Parathyroid adenoma (tissue), 2 donors: Measurements from ENCODE around the gene NOL9.

ENCODE experiments used
- H2AFZ ChIP-seq: fragments of 300-600 bp; sonication (generic); one replicate; pipeline ENCODE4 v1.7.0; 2017; ENCODE audit warnings: antibody characterized with exemption, mild to moderate bottlenecking
- H3K27ac ChIP-seq: fragments of 300-600 bp; sonication (generic); one replicate; pipeline ENCODE4 v1.7.0; 2017
- H3K27me3 ChIP-seq: fragments of 300-600 bp; sonication (generic); one replicate; pipeline ENCODE4 v1.7.0; 2017; ENCODE audit warnings: low read length; ENCODE audit not compliant: control insufficient read depth, insufficient read depth
- H3K36me3 ChIP-seq: fragments of 300-600 bp; sonication (generic); one replicate; pipeline ENCODE4 v1.7.0; 2017; ENCODE audit warnings: low read length; ENCODE audit not compliant: control insufficient read depth, insufficient read depth
- H3K4me1 ChIP-seq: fragments of 300-600 bp; sonication (generic); one replicate; pipeline ENCODE4 v1.7.0; 2017; ENCODE audit warnings: control low read depth
- H3K4me2 ChIP-seq: fragments of 300-600 bp; sonication (generic); one replicate; pipeline ENCODE4 v1.7.0; 2017; ENCODE audit warnings: low read length
- H3K4me3 ChIP-seq: fragments of 300-600 bp; sonication (generic); one replicate; pipeline ENCODE4 v1.7.0; 2017; ENCODE audit warnings: low read depth, low read length
- H3K79me2 ChIP-seq: fragments of 300-600 bp; sonication (generic); one replicate; pipeline ENCODE4 v1.7.0; 2017; ENCODE audit warnings: control low read depth
- H3K9ac ChIP-seq: fragments of 300-600 bp; sonication (generic); one replicate; pipeline ENCODE4 v1.7.0; 2017; ENCODE audit warnings: mild to moderate bottlenecking
- H3K9me3 ChIP-seq: fragments of 300-600 bp; sonication (generic); one replicate; pipeline ENCODE4 v1.7.0; 2017; ENCODE audit warnings: low read length; ENCODE audit not compliant: control insufficient read depth
- TF ChIP-seq, protein P1 (sequence below): fragments of 300-600 bp; sonication (generic); IDR thresholded peaks from one replicate; pipeline ENCODE4 v1.7.0; 2017; ENCODE audit warnings: antibody characterized with exemption, mild to moderate bottlenecking
- donor health status: primary hyperparathyroidism.

NOL9 gene

DNA sequence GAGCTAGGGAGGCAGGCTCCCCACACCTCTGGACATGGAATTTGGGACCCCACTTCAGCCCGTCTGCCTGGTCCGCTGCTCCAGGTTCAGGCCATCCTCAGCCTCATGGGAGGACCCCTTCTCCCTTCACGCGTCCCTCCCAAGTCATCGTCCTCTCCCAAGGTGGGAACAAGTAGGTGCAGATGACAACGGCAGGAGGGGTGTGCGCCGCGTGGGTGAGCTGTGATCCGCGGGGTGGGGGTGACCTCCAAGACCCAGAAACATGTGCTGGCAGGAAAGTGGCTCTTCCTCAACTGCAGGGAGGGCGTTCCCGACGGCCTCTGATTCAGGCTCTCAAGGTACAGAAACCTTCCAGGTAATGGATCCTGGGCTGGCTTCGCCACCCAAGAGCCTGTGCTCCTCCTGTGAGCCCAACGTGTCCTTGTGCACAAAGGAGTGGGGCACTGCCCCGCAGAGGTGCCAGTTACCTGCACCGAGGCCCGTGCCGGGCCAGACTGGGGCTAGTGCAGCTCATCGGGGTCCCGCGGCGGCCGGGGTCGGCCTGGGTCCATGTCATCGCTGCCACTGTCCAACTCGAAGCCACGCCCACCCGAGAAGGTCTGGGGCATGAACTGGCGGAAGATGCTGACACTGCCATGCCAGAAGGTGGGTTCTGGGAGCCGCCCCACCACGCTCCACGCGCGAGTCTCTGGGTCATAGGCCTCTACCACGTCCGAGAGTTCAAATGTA, 38.7 kb upstream of the NOL9 start:
- no peaks in the 10 kb centered on the region for H3K4me1 ChIP-seq
- TF ChIP-seq, protein P1, sequence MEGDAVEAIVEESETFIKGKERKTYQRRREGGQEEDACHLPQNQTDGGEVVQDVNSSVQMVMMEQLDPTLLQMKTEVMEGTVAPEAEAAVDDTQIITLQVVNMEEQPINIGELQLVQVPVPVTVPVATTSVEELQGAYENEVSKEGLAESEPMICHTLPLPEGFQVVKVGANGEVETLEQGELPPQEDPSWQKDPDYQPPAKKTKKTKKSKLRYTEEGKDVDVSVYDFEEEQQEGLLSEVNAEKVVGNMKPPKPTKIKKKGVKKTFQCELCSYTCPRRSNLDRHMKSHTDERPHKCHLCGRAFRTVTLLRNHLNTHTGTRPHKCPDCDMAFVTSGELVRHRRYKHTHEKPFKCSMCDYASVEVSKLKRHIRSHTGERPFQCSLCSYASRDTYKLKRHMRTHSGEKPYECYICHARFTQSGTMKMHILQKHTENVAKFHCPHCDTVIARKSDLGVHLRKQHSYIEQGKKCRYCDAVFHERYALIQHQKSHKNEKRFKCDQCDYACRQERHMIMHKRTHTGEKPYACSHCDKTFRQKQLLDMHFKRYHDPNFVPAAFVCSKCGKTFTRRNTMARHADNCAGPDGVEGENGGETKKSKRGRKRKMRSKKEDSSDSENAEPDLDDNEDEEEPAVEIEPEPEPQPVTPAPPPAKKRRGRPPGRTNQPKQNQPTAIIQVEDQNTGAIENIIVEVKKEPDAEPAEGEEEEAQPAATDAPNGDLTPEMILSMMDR = no peak
- H3K4me3 ChIP-seq = no peak overlapping the region
- no peak overlapping the region for H2AFZ ChIP-seq
- no peak overlapping the region for H3K4me2 ChIP-seq
- H3K79me2 ChIP-seq = peaks cover 7% of the 10 kb centered on the region
- H3K36me3 ChIP-seq = no peaks in the 10 kb centered on the region
- H3K9ac ChIP-seq = no peak overlapping the region
- H3K27ac ChIP-seq = no peak overlapping the region
- no peaks in the 10 kb centered on the region for H3K27me3 ChIP-seq
- H3K9me3 ChIP-seq = no peaks in the 10 kb centered on the region

DNA sequence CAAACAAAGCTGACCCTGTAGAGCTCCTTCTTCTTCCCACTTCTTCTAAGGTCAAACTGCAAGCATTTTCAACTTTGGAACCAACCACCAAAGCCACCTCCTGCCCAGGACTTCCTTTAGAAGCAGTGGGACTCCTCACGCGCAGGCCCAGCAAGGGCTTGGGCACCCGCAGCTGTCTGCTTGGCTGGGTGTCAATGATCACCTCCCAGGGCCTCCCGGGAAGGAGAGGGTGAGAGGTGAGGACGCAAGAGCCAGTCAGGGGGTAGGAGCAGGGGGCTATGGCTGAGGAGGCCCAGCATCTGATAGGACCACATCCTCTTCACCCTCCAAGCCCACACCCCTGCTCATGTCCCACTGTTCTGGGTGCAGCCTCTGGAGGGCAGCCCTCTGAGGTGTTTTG, 38.1 kb upstream of the NOL9 start:
- Histone ChIP-seq H3K4me1 (no peaks in the 10 kb centered on the region), H3K27ac (no peak overlapping the region), H3K9ac (no peak overlapping the region), H3K4me2 (no peak overlapping the region), H3K36me3 (no peaks in the 10 kb centered on the region), H2AFZ (no peak overlapping the region), H3K79me2 (peaks cover 4% of the 10 kb centered on the region), H3K9me3 (no peaks in the 10 kb centered on the region), H3K4me3 (no peak overlapping the region), H3K27me3 (no peaks in the 10 kb centered on the region)
- TF ChIP-seq, protein P1 = no peak

DNA sequence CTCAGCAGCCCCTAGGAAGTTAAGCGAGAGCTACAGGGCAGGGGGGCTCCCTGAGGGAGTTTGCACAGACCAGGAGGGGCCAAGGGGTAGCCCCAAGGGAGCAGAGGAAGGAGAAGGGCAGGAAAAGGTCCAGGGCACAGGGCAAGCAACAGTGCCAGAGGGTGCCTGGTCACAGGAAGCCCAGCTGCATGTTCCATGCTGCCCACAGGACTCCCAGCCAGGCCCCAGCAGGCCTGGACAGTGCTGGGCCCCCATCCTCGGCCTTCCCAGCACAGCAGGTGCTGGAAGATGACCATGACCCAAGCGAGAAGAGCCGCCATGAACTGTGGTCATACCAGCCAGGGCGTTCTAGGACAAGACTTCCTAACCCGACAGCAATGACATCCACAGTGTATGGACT, 37.3 kb upstream of the NOL9 start:
- Histone ChIP-seq H2AFZ (no peak overlapping the region), H3K4me2 (no peak overlapping the region), H3K4me1 (no peaks in the 10 kb centered on the region), H3K4me3 (no peak overlapping the region), H3K36me3 (no peaks in the 10 kb centered on the region), H3K27ac (no peak overlapping the region), H3K9me3 (no peaks in the 10 kb centered on the region), H3K9ac (no peak overlapping the region), H3K79me2 (peaks cover 2% of the 10 kb centered on the region), H3K27me3 (no peaks in the 10 kb centered on the region)
- TF ChIP-seq, protein P1 = no peak

DNA sequence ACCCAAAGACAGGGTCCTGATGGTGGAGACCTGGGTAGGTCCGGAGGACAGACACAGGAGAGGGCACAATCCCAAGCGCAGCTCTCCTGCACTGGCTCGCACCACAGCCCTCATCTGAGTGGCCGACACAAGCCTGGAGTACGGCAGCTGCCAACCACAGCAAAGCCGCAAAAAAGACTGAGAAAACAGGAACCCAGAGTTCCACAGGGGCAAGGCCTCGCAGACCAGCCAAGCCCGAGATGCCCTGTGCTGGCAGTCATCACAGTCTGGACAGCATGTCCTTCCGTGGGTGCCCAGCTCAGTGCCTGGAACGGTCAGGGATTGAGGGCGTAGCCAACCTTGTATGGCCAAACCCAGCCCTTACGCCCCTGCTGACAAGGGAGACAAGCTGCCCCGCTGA, 36.9 kb upstream of the NOL9 start:
- H3K4me2 ChIP-seq = no peak overlapping the region
- no peaks in the 10 kb centered on the region for H3K27me3 ChIP-seq
- no peaks in the 10 kb centered on the region for H3K36me3 ChIP-seq
- no peak overlapping the region for H2AFZ ChIP-seq
- no peak overlapping the region for H3K27ac ChIP-seq
- H3K9me3 ChIP-seq = no peaks in the 10 kb centered on the region
- peaks cover 2% of the 10 kb centered on the region for H3K79me2 ChIP-seq
- H3K9ac ChIP-seq = no peak overlapping the region
- no peaks in the 10 kb centered on the region for H3K4me1 ChIP-seq
- H3K4me3 ChIP-seq = no peak overlapping the region
- TF ChIP-seq, protein P1 = no peak

DNA sequence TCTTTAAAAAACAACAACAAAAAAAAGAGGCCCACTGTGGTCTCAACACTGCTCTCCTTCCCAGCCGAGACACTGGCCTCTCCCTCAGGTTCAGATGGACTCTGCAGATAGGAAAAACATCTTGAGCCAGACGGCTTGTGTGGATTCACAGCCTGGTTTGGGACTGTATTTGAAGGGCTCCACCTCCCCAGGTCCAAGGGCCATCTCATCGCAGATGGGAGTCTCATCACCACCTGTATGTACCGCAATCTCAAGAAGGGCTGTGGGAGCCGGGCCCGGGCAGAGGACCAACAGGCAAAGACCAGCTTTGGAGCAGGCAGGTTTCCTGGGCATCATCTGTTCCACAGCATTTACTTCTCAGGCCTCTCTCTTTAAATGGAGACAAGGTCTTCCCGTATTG, 35.7 kb upstream of the NOL9 start:
- H3K9ac ChIP-seq = no peak overlapping the region
- no peak overlapping the region for H3K4me3 ChIP-seq
- H3K9me3 ChIP-seq = no peaks in the 10 kb centered on the region
- TF ChIP-seq, protein P1 = no peak
- H3K4me2 ChIP-seq = no peak overlapping the region
- H3K27me3 ChIP-seq = no peaks in the 10 kb centered on the region
- no peaks in the 10 kb centered on the region for H3K36me3 ChIP-seq
- H3K4me1 ChIP-seq = no peaks in the 10 kb centered on the region
- H3K79me2 ChIP-seq = no peaks in the 10 kb centered on the region
- no peak overlapping the region for H2AFZ ChIP-seq
- H3K27ac ChIP-seq = no peak overlapping the region
